B cell (primary cell): Measurements from ENCODE around the gene ATP9A. TPM values are rescaled to one million over a fixed set of nuclear protein-coding genes. Genes with fewer than 3 reads are reported as not detected.

Experiments used
- ATAC-seq: fragments of 200-7000 bp; cut with Tn5 transposase; one replicate; pipeline ENCODE4 v1.10.0; 2021; ENCODE audit warnings: low read depth, mild to moderate bottlenecking, moderate number of reproducible peaks, moderate library complexity
- CTCF ChIA-PET: fragments of 350-600 bp; sonication (Branson Sonifier 250); formaldehyde crosslinking; loops from one replicate; lab custom pipeline; 2021; ENCODE audit warnings: antibody characterized with exemption, inconsistent platforms; lab: Charles Lee
- POLR2A ChIA-PET: fragments of 350-600 bp; sonication (Branson Sonifier 250); formaldehyde crosslinking; loops from one replicate; lab custom pipeline; 2021; ENCODE audit warnings: antibody characterized with exemption; lab: Charles Lee
- DNase-seq: peaks from one replicate; pipeline ENCODE4 v3.0.0; 2013
- H2AFZ ChIP-seq: 2 replicates; pipeline ENCODE4 v1.6.1; 2012; ENCODE audit warnings: mild to moderate bottlenecking, low read depth, low read length; ENCODE audit not compliant: insufficient read depth, poor library complexity, severe bottlenecking
- H3K27ac ChIP-seq, 2 donors: 1 replicate in 1 of 2; 2 replicates in 1 of 2; pipeline ENCODE4 v1.5.1; 2012 to 2013; ENCODE audit warnings: low read length in 2 of 2, mild to moderate bottlenecking in 2 of 2, moderate library complexity in 1 of 2
- H3K27me3 ChIP-seq, 4 experiments: fragments of 200-600 bp in 1 of 4; sonication (generic) in 1 of 4; replicated peaks in 1 of 4; 1 replicate in 2 of 4; 2 replicates in 2 of 4; pipeline versions ENCODE4 v1.6.1 to v1.7.0; 2013 to 2016; ENCODE audit warnings: low read length in 3 of 4, mild to moderate bottlenecking in 2 of 4, mixed read lengths in 1 of 4, moderate library complexity in 1 of 4; ENCODE audit not compliant: insufficient read depth in 4 of 4, control insufficient read depth in 3 of 4; ENCODE audit errors: control extremely low read depth in 1 of 4
- H3K36me3 ChIP-seq, 2 experiments: replicated peaks in 1 of 2; 1 replicate in 1 of 2; 2 replicates in 1 of 2; pipeline versions ENCODE4 v1.6.1 to v1.7.1; 2013; ENCODE audit warnings: low read length in 1 of 2; ENCODE audit not compliant: insufficient read depth in 2 of 2, control insufficient read depth in 1 of 2; ENCODE audit errors: control extremely low read depth in 1 of 2, extremely low read depth in 1 of 2
- H3K4me1 ChIP-seq, 2 donors: fragments of 200-600 bp in 1 of 2; sonication (generic) in 1 of 2; 1 replicate in 1 of 2; 2 replicates in 1 of 2; pipeline versions ENCODE4 v1.5.1 to v1.6.1; 2013 to 2017; ENCODE audit warnings: low read length in 2 of 2; ENCODE audit not compliant: control insufficient read depth in 2 of 2, insufficient read depth in 2 of 2
- H3K4me2 ChIP-seq: replicated peaks from 2 replicates; pipeline ENCODE3; 2012; ENCODE audit warnings: mild to moderate bottlenecking, low read depth, low read length; ENCODE audit not compliant: poor library complexity, severe bottlenecking
- H3K4me3 ChIP-seq, 5 experiments: fragments of 200-600 bp in 1 of 5; sonication (generic) in 1 of 5; 1 replicate in 3 of 5; 2 replicates in 2 of 5; pipeline versions ENCODE4 v1.5.1 to v1.7.0; 2011 to 2016; ENCODE audit warnings: low read length in 4 of 5, mild to moderate bottlenecking in 4 of 5, low read depth in 2 of 5, control low read depth in 1 of 5, moderate library complexity in 1 of 5; ENCODE audit not compliant: insufficient read depth in 1 of 5; ENCODE audit errors: control extremely low read depth in 1 of 5, extremely low read depth in 1 of 5
- H3K79me2 ChIP-seq: fragments of 200-600 bp; sonication (generic); one replicate; pipeline ENCODE4 v1.6.0; 2016; ENCODE audit warnings: low read length; ENCODE audit not compliant: control insufficient read depth, insufficient read depth
- H3K9ac ChIP-seq: fragments of 200-600 bp; sonication (generic); 2 replicates; pipeline ENCODE4 v1.6.1; 2017; ENCODE audit warnings: mild to moderate bottlenecking, low read length, moderate library complexity
- H3K9me3 ChIP-seq, 3 donors: one replicate each; pipeline versions ENCODE4 v1.6.1 to v1.7.1; 2013; ENCODE audit warnings: low read length in 2 of 3; ENCODE audit not compliant: control insufficient read depth in 2 of 3, insufficient read depth in 1 of 3; ENCODE audit errors: control extremely low read depth in 1 of 3
- H4K20me1 ChIP-seq: 2 replicates; pipeline ENCODE4 v1.6.0; 2012; ENCODE audit warnings: mild to moderate bottlenecking, low read length; ENCODE audit not compliant: insufficient read depth, control insufficient read depth, poor library complexity, severe bottlenecking
- H3K27ac Mint-ChIP-seq: one replicate; pipeline ENCODE4 v1.8.0; 2021; ENCODE audit warnings: mixed read lengths
- H3K27me3 Mint-ChIP-seq: one replicate; pipeline ENCODE4 v1.8.0; 2021; ENCODE audit warnings: mixed read lengths
- H3K4me1 Mint-ChIP-seq: one replicate; pipeline ENCODE4 v1.8.0; 2021; ENCODE audit warnings: mixed read lengths
- H3K4me3 Mint-ChIP-seq: one replicate; pipeline ENCODE4 v1.8.0; 2021; ENCODE audit warnings: mixed read lengths
- H3K9me3 Mint-ChIP-seq: one replicate; pipeline ENCODE4 v1.8.0; 2022; ENCODE audit warnings: mixed read lengths; ENCODE audit not compliant: insufficient read depth
- EZH2 ChIP-seq: IDR thresholded peaks from 2 replicates; pipeline ENCODE4 v1.6.1; 2012; ENCODE audit warnings: borderline replicate concordance, low read depth, mild to moderate bottlenecking, moderate library complexity, low read length; ENCODE audit not compliant: insufficient read depth, poor library complexity, severe bottlenecking
- WGBS: methylation state at CpG from one replicate; pipeline ENCODE4 v1.1.5; 2013; ENCODE audit warnings: missing lambda C conversion rate; ENCODE audit not compliant: insufficient coverage; 5-methylcytosine and 5-hydroxymethylcytosine counted together
- intact Hi-C: fragments of 100-400 bp; cut with micrococcal nuclease; formaldehyde crosslinking; loops from one replicate; pipeline ENCODE4 v1.10.0; 2022
- polyA plus RNA-seq: library from polyadenylated mRNA; depleted of rRNA; stranded (reverse); fragments of >200 nt; gene quantifications from 2 replicates; pipeline ENCODE4 v1.2.3, GENCODE V29; 2012
- total RNA-seq, 2 donors: library from RNA; stranded (reverse); fragments of 120-200 nt in 1 of 2; gene quantifications; 1 replicate in 1 of 2; 2 replicates in 1 of 2; pipeline versions ENCODE4 v1.2.3 to v1.2.4, GENCODE V29; 2013 to 2022
- TF ChIP-seq, protein P1 (sequence below): fragments of 200-600 bp; IDR thresholded peaks from one replicate; pipeline ENCODE4 v1.8.0; 2022; ENCODE audit warnings: antibody characterized with exemption, mild to moderate bottlenecking

Gene ATP9A
- total and polyA plus RNA-seq, 2 donors (not counting 1 experiment from before 2014, with no cell fraction given): 0.13 to 0.22 TPM

DNA sequence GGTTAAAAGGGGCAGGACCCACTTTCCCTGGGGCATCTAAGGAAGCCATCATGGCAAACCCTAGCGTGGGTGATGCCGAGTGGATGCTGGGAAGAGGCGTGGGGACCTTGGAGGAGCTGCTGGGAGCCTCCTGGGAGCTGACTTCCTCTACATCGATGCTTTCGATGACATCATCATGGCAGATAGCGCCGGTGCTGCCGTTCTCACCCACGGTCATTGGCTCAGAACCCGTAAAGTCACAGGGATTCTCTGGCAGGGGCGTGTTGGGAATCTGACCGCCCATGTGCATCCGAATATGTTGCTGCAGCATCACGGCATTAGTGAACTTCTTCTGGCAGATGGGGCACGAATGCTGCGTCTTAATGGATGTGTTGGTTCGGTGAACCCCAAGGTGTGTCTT, 22.1 kb upstream of the ATP9A start:
- H3K4me3 ChIP-seq: no peak overlapping the region
- no peaks in the 10 kb centered on the region for H3K4me1 Mint-ChIP-seq

DNA sequence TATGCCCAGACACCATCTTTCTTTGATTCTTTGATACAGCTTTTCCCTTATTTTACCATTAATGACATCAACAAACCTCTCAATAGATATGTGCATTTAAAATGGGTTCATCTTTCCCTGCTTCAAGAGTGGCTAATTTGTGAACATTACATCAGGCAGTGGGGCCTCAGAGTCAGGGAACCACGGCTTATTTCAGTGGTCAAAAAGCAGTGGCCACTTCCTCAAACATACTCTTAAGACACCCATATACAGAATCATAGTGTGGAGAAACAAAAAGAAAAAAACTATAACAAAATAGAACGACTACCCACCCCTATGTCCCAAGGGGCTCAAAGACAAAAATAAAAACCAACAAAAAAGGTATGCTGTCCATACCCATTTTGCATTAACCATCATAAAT, 21.2 kb upstream of the ATP9A start:
- H2AFZ ChIP-seq: no peak overlapping the region
- POLR2A ChIA-PET: no interaction called here
- no peaks in the 10 kb centered on the region for H3K9me3 ChIP-seq
- no peak overlapping the region for H3K27ac ChIP-seq
- H3K4me1 Mint-ChIP-seq: no peaks in the 10 kb centered on the region
- CTCF ChIA-PET: interaction anchor here (0.6 kb wide), 1 partner anchor 116 kb away, joined by 3 read pairs; no protein-coding TSS in a partner anchor
- no peaks in the 10 kb centered on the region for H3K79me2 ChIP-seq
- H3K9me3 Mint-ChIP-seq: no peaks in the 10 kb centered on the region
- no peak overlapping the region for H3K27ac Mint-ChIP-seq
- DNase-seq (no peak), ATAC-seq (no peak)
- H3K4me3 ChIP-seq: no peak overlapping the region
- no peak overlapping the region for H3K4me2 ChIP-seq
- H3K27me3 Mint-ChIP-seq: peaks cover 8% of the 10 kb centered on the region
- no peaks in the 10 kb centered on the region for H3K27me3 ChIP-seq
- no peak overlapping the region for H3K4me3 Mint-ChIP-seq
- H3K36me3 ChIP-seq: no peaks in the 10 kb centered on the region
- H4K20me1 ChIP-seq: no peaks in the 10 kb centered on the region
- TF ChIP-seq EZH2: no peak
- TF ChIP-seq, protein P1, sequence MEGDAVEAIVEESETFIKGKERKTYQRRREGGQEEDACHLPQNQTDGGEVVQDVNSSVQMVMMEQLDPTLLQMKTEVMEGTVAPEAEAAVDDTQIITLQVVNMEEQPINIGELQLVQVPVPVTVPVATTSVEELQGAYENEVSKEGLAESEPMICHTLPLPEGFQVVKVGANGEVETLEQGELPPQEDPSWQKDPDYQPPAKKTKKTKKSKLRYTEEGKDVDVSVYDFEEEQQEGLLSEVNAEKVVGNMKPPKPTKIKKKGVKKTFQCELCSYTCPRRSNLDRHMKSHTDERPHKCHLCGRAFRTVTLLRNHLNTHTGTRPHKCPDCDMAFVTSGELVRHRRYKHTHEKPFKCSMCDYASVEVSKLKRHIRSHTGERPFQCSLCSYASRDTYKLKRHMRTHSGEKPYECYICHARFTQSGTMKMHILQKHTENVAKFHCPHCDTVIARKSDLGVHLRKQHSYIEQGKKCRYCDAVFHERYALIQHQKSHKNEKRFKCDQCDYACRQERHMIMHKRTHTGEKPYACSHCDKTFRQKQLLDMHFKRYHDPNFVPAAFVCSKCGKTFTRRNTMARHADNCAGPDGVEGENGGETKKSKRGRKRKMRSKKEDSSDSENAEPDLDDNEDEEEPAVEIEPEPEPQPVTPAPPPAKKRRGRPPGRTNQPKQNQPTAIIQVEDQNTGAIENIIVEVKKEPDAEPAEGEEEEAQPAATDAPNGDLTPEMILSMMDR: no peak
- no peak overlapping the region for H3K9ac ChIP-seq
- intact Hi-C loops: no loop called here
- WGBS: no CpG with 5 or more reads among the region's 2 CpGs
- H3K4me1 ChIP-seq: no peaks in the 10 kb centered on the region

More for the DNA sequence above, 22.1 kb upstream of the ATP9A start:
- ChIA-PET POLR2A (no interaction called here), CTCF (no interaction called here)
- 91% methylated on average over 17 of the region's 17 CpGs for WGBS
- H3K4me2 ChIP-seq: no peak overlapping the region
- Mint-ChIP-seq H3K27ac (no peak overlapping the region), H3K27me3 (peaks cover 8% of the 10 kb centered on the region), H3K9me3 (no peaks in the 10 kb centered on the region), H3K4me3 (no peak overlapping the region)
- TF ChIP-seq, protein P1: no peak
- TF ChIP-seq EZH2: no peak
- H2AFZ ChIP-seq: no peak overlapping the region
- H3K27ac ChIP-seq: no peak overlapping the region
- no peak for DNase-seq
- H3K9ac ChIP-seq: no peak overlapping the region
- no peaks in the 10 kb centered on the region for H4K20me1 ChIP-seq
- no peaks in the 10 kb centered on the region for H3K79me2 ChIP-seq
- no peaks in the 10 kb centered on the region for H3K9me3 ChIP-seq
- ATAC-seq: no peak
- no peaks in the 10 kb centered on the region for H3K4me1 ChIP-seq
- H3K27me3 ChIP-seq: no peaks in the 10 kb centered on the region
- no peaks in the 10 kb centered on the region for H3K36me3 ChIP-seq
- intact Hi-C loops: no loop called here
